H1 (cell line): ENCODE measurements around the gene OVOL3. TPM values are rescaled to one million over a fixed set of nuclear protein-coding genes. Genes with fewer than 3 reads are reported as not detected.

Experiments used
- CTCF ChIA-PET: fragments of 300-600 bp; sonication (Branson Sonifier 250); formaldehyde crosslinking; loops from one replicate; lab custom pipeline; 2021; ENCODE audit not compliant: partially characterized antibody; lab: Charles Lee
- POLR2A ChIA-PET: fragments of 300-600 bp; sonication (Branson Sonifier 250); formaldehyde crosslinking; loops from one replicate; lab custom pipeline; 2021; ENCODE audit warnings: inconsistent platforms; ENCODE audit not compliant: partially characterized antibody; lab: Charles Lee
- DNase-seq, 2 experiments: peaks; one replicate each; pipeline versions ENCODE4 v3.0.0 to v3.0.0-alpha.2; 2010 to 2022; ENCODE audit warnings: low spot score in 2 of 2, low read depth in 1 of 2, mixed read lengths in 1 of 2
- FAIRE-seq: peaks from 2 replicates; lab custom pipeline; 2011; peaks lifted over from hg19 to GRCh38; lab: Jason Lieb, UNC
- H2AFZ ChIP-seq: 2 replicates; pipeline ENCODE4 v1.8.1; 2012; ENCODE audit warnings: low read length, inconsistent platforms
- H2AK5ac ChIP-seq: 2 replicates; pipeline ENCODE4 v1.6.1; 2013; ENCODE audit warnings: low read depth, low read length
- H2BK120ac ChIP-seq: replicated peaks from 2 replicates; pipeline ENCODE3; 2013; ENCODE audit warnings: low read depth, low read length, inconsistent platforms
- H2BK12ac ChIP-seq: 2 replicates; pipeline ENCODE4 v1.6.1; 2013; ENCODE audit warnings: low read depth, low read length
- H2BK15ac ChIP-seq: 2 replicates; pipeline ENCODE4 v1.6.1; 2013; ENCODE audit warnings: low read length
- H2BK20ac ChIP-seq: 2 replicates; pipeline ENCODE4 v1.6.1; 2013; ENCODE audit warnings: low read length
- H2BK5ac ChIP-seq: 2 replicates; pipeline ENCODE4 v1.6.1; 2013; ENCODE audit warnings: low read depth, low read length
- H3K14ac ChIP-seq: 2 replicates; pipeline ENCODE4 v1.6.1; 2013; ENCODE audit warnings: inconsistent platforms; ENCODE audit not compliant: insufficient read length
- H3K18ac ChIP-seq: 2 replicates; pipeline ENCODE4 v1.6.1; 2013; ENCODE audit warnings: low read length; ENCODE audit errors: extremely low read depth
- H3K23ac ChIP-seq: 2 replicates; pipeline ENCODE4 v1.6.1; 2013; ENCODE audit warnings: inconsistent platforms; ENCODE audit not compliant: insufficient read length
- H3K23me2 ChIP-seq: 2 replicates; pipeline ENCODE4 v1.6.1; 2013; ENCODE audit warnings: low read depth, low read length
- H3K27ac ChIP-seq: 2 replicates; pipeline ENCODE4 v1.6.1; 2011; ENCODE audit warnings: low read depth, low read length, inconsistent platforms
- H3K27me3 ChIP-seq, 4 experiments: replicated peaks in 1 of 4; 1 replicate in 1 of 4; 2 replicates in 3 of 4; pipeline versions ENCODE4 v1.6.1 to v1.8.1; 2011 to 2013; ENCODE audit warnings: low read length in 3 of 4, mild to moderate bottlenecking in 3 of 4, inconsistent platforms in 2 of 4, mixed read lengths in 2 of 4, moderate library complexity in 1 of 4; ENCODE audit not compliant: control insufficient read depth in 3 of 4, insufficient read depth in 3 of 4; ENCODE audit errors: extremely low read depth in 1 of 4
- H3K36me3 ChIP-seq, 4 experiments: 2 replicates each; pipeline versions ENCODE4 v1.6.1 to v1.8.1; 2011 to 2013; ENCODE audit warnings: mild to moderate bottlenecking in 4 of 4, low read length in 3 of 4, moderate library complexity in 2 of 4, control low read depth in 1 of 4, inconsistent platforms in 1 of 4; ENCODE audit not compliant: insufficient read depth in 4 of 4, control insufficient read depth in 2 of 4
- H3K4ac ChIP-seq: replicated peaks from 2 replicates; pipeline ENCODE3; 2013; ENCODE audit warnings: low read length, low read depth, mixed read lengths, inconsistent platforms; ENCODE audit not compliant: insufficient read length
- H3K4me1 ChIP-seq, 4 experiments: replicated peaks in 1 of 4; 1 replicate in 1 of 4; 2 replicates in 3 of 4; pipeline versions ENCODE4 v1.6.1 to v1.8.1; 2011 to 2013; ENCODE audit warnings: low read length in 3 of 4, inconsistent platforms in 2 of 4, mixed read lengths in 1 of 4; ENCODE audit not compliant: insufficient read depth in 4 of 4, control insufficient read depth in 3 of 4
- H3K4me2 ChIP-seq, 2 experiments: 2 replicates each; pipeline versions ENCODE4 v1.6.1 to v1.8.1; 2011 to 2013; ENCODE audit warnings: low read depth in 2 of 2, low read length in 2 of 2, control low read depth in 1 of 2, inconsistent platforms in 1 of 2, mild to moderate bottlenecking in 1 of 2; ENCODE audit not compliant: insufficient read depth in 1 of 2
- H3K4me3 ChIP-seq, 4 experiments: fragments of 200-600, 300-600 bp in 1 of 4; sonication (generic), shearing (Covaris generic), sonication (Bioruptor Twin) in 1 of 4; 2 replicates each; pipeline versions ENCODE4 v1.5.1 to v1.8.1; 2011 to 2016; ENCODE audit warnings: low read length in 4 of 4, low read depth in 3 of 4, control low read depth in 2 of 4, inconsistent platforms in 2 of 4, mild to moderate bottlenecking in 2 of 4, mixed read lengths in 1 of 4, moderate library complexity in 1 of 4; ENCODE audit not compliant: insufficient read depth in 2 of 4; ENCODE audit errors: extremely low read depth in 1 of 4
- H3K56ac ChIP-seq: replicated peaks from 2 replicates; pipeline ENCODE3; 2013; ENCODE audit warnings: low read depth, mild to moderate bottlenecking, mixed read lengths, low read length, inconsistent platforms; ENCODE audit not compliant: insufficient read length
- H3K79me1 ChIP-seq: 2 replicates; pipeline ENCODE4 v1.6.1; 2013; ENCODE audit warnings: low read depth, low read length, control low read depth
- H3K79me2 ChIP-seq, 2 experiments: 2 replicates each; pipeline versions ENCODE4 v1.6.1 to v1.8.1; 2012 to 2013; ENCODE audit warnings: low read length in 2 of 2, mild to moderate bottlenecking in 2 of 2, inconsistent platforms in 1 of 2; ENCODE audit not compliant: insufficient read depth in 2 of 2, control insufficient read depth in 1 of 2
- H3K9ac ChIP-seq, 4 experiments: replicated peaks in 1 of 4; 1 replicate in 1 of 4; 2 replicates in 3 of 4; pipeline versions ENCODE4 v1.6.1 to v1.8.1; 2011 to 2013; ENCODE audit warnings: low read depth in 3 of 4, low read length in 3 of 4, control low read depth in 2 of 4, mild to moderate bottlenecking in 2 of 4, moderate library complexity in 2 of 4, inconsistent platforms in 1 of 4; ENCODE audit errors: extremely low read depth in 1 of 4
- H3K9me3 ChIP-seq, 2 experiments: 2 replicates each; pipeline versions ENCODE4 v1.6.1 to v1.8.1; 2012 to 2013; ENCODE audit warnings: mild to moderate bottlenecking in 2 of 2, moderate library complexity in 2 of 2, control low read depth in 1 of 2, inconsistent platforms in 1 of 2, low read depth in 1 of 2, low read length in 1 of 2, mixed read lengths in 1 of 2; ENCODE audit not compliant: insufficient read depth in 2 of 2
- H4K20me1 ChIP-seq, 2 experiments: replicated peaks in 1 of 2; 2 replicates each; pipeline versions ENCODE3 to v1.8.1; 2011 to 2013; ENCODE audit warnings: inconsistent platforms in 2 of 2, low read length in 2 of 2, mild to moderate bottlenecking in 1 of 2; ENCODE audit not compliant: insufficient read depth in 2 of 2, control insufficient read depth in 1 of 2
- H4K5ac ChIP-seq: 2 replicates; pipeline ENCODE4 v1.6.1; 2013; ENCODE audit warnings: low read length, low read depth, mixed read lengths, inconsistent platforms; ENCODE audit not compliant: insufficient read length
- H4K8ac ChIP-seq: 2 replicates; pipeline ENCODE4 v1.8.0; 2013; ENCODE audit warnings: mild to moderate bottlenecking, moderate library complexity, low read length, inconsistent platforms; ENCODE audit not compliant: insufficient read depth; ENCODE audit errors: extremely low read depth
- H4K91ac ChIP-seq: replicated peaks from 2 replicates; pipeline ENCODE3; 2013; ENCODE audit warnings: low read length, mixed read lengths, inconsistent platforms; ENCODE audit not compliant: insufficient read length
- ASH2L ChIP-seq: fragments of 200-600, 300-600 bp; sonication (generic); IDR thresholded peaks from one replicate; pipeline ENCODE4 v1.7.1; 2017; ENCODE audit warnings: low read length
- BACH1 ChIP-seq: IDR thresholded peaks from 2 replicates; pipeline ENCODE4 v1.6.1; 2012; ENCODE audit warnings: low read length, improper control_type of control experiment
- HDAC2 ChIP-seq, 2 experiments: fragments of 300-600 bp in 1 of 2; sonication (generic) in 1 of 2; IDR thresholded peaks; 2 replicates each; pipeline ENCODE4 v1.6.1; 2011 to 2012; ENCODE audit warnings: low read depth in 2 of 2, low read length in 2 of 2, mild to moderate bottlenecking in 2 of 2, moderate library complexity in 2 of 2, borderline replicate concordance in 1 of 2, inconsistent platforms in 1 of 2
- JUND ChIP-seq: IDR thresholded peaks from 2 replicates; pipeline ENCODE4 v1.6.1; 2011; ENCODE audit warnings: mild to moderate bottlenecking, improper control_type of control experiment, low read length
- KDM1A ChIP-seq: fragments of 200-600, 300-600 bp; sonication (generic); IDR thresholded peaks from 2 replicates; pipeline ENCODE4 v1.7.1; 2016; ENCODE audit warnings: mild to moderate bottlenecking, low read length, borderline replicate concordance
- RBBP5 ChIP-seq: IDR thresholded peaks from 2 replicates; pipeline ENCODE4 v1.7.1; 2012; ENCODE audit warnings: low read depth, mild to moderate bottlenecking, inconsistent platforms, low read length, moderate library complexity, borderline replicate concordance
- SIN3A ChIP-seq, 2 experiments: IDR thresholded peaks in 1 of 2; conservative IDR thresholded peaks in 1 of 2; 2 replicates each; pipeline ENCODE4 v1.6.1; 2011 to 2012; ENCODE audit warnings: low read length in 2 of 2, improper control_type of control experiment in 1 of 2, low read depth in 1 of 2, mild to moderate bottlenecking in 1 of 2
- SP1 ChIP-seq: IDR thresholded peaks from 2 replicates; pipeline ENCODE4 v1.6.1; 2011; ENCODE audit warnings: low read depth, low read length
- TAF1 ChIP-seq: IDR thresholded peaks from 2 replicates; pipeline ENCODE4 v1.6.1; 2011; ENCODE audit warnings: mild to moderate bottlenecking, low read depth, low read length
- TAF7 ChIP-seq: optimal IDR thresholded peaks from 2 replicates; pipeline ENCODE3; 2011; ENCODE audit warnings: low read depth, mild to moderate bottlenecking, inconsistent platforms, low read length, moderate library complexity, borderline replicate concordance
- TCF12 ChIP-seq: IDR thresholded peaks from 2 replicates; pipeline ENCODE4 v1.6.1; 2011; ENCODE audit warnings: low read depth, mild to moderate bottlenecking, low read length
- YY1 ChIP-seq: IDR thresholded peaks from 2 replicates; pipeline ENCODE4 v1.6.1; 2011; ENCODE audit warnings: low read depth, mild to moderate bottlenecking, low read length
- WGBS, 2 experiments: shearing (Covaris generic) in 1 of 2; methylation state at CpG; one replicate each; pipeline versions ENCODE4 v1.1.6 to v1.1.7; 2013 to 2015; ENCODE audit warnings: low lambda C conversion rate in 2 of 2, mixed read lengths in 2 of 2, inconsistent platforms in 1 of 2, low coverage in 1 of 2, missing lambda C conversion rate in 1 of 2; ENCODE audit not compliant: insufficient replicate concordance in 2 of 2, insufficient coverage in 1 of 2, insufficient read length in 1 of 2; ENCODE audit errors: extremely low coverage in 1 of 2, missing lambda C conversion rate in 1 of 2; 5-methylcytosine and 5-hydroxymethylcytosine counted together
- polyA plus RNA-seq, 7 experiments: library from polyadenylated mRNA; depleted of rRNA in 3 of 7; stranded (reverse) in 5 of 7; unstranded in 2 of 7; fragments of >200 nt in 5 of 7; fragments of 200-250 nt in 2 of 7; gene quantifications; 1 replicate in 5 of 7; 2 replicates in 1 of 7; 4 replicates in 1 of 7; pipeline versions ENCODE4 v1.2.1 to v1.2.3, GENCODE V29; 2011 to 2013; ENCODE audit warnings: missing spikeins in 2 of 7, mixed read lengths in 2 of 7
- total RNA-seq: library from RNA; stranded (reverse); fragmentation: NEBNext Ultra II Directional; extraction: Animal tissue kit (Norgen Biotek cat#: 25700); gene quantifications from 2 replicates; pipeline ENCODE4 v1.2.1, GENCODE V29; 2021

Gene OVOL3
- total and polyA plus RNA-seq, 2 of the 8 experiments (the other 6 are each of a cell fraction or from before 2014, with no cell fraction given), result 0.45 TPM; not detected in 1

GRCh38 chr19:36103040-36103626, 7.8 kb upstream of the OVOL3 start:
- Histone ChIP-seq H3K14ac (no peak overlapping the region), H4K91ac (no peak overlapping the region), H2BK20ac (no peak overlapping the region), H3K4me2 (no peak overlapping the region), H2AK5ac (no peak overlapping the region), H2BK5ac (no peak overlapping the region), H3K27me3 (no peaks in the 10 kb centered on the region), H3K4me3 (no peak overlapping the region), H3K27ac (no peak overlapping the region), H2BK120ac (no peak overlapping the region), H3K56ac (no peak overlapping the region), H3K18ac (no peak overlapping the region), H3K4ac (no peak overlapping the region)
- whole genome bisulfite sequencing, 2 experiments, result 86% methylated on average over 20 of the region's 24 CpGs; no CpG with 5 or more reads in 1 of the 2 experiments
- FAIRE-seq, result no peak
- no peak for TF ChIP-seq TCF12
- no peak for TF ChIP-seq JUND
- no peak for TF ChIP-seq KDM1A
- TF ChIP-seq TAF7, result no peak
- TF ChIP-seq YY1, result no peak
- no peak for TF ChIP-seq BACH1
- no peak for TF ChIP-seq SP1
- TF ChIP-seq TAF1, result no peak
- no peak for TF ChIP-seq SIN3A (conservative IDR thresholded peaks at IDR 0.05 in 1 of 2, IDR thresholded peaks at IDR 0.05 in 1 of 2; ENCODE audit: low read depth in 1 of 2, low read length in 2 of 2)
- no peak for TF ChIP-seq HDAC2 (IDR thresholded peaks at IDR 0.05; ENCODE audit: borderline replicate concordance in 1 of 2, low read depth in 2 of 2, low read length in 2 of 2)
- TF ChIP-seq ASH2L, result no peak
- TF ChIP-seq RBBP5, result no peak
- TF ChIP-seq, all 59 proteins: peak for 0
- no peaks in the 10 kb centered on the region for H3K79me1 ChIP-seq
- no peak overlapping the region for H4K5ac ChIP-seq
- peaks cover 13 to 57% (median 45%) of the 10 kb centered on the region in 4 experiments for H3K36me3 ChIP-seq
- no peak overlapping the region for H2BK15ac ChIP-seq
- peaks cover 0 to 3% of the 10 kb centered on the region in 2 experiments for H4K20me1 ChIP-seq
- H3K79me2 ChIP-seq, result no peaks in the 10 kb centered on the region
- H3K9ac ChIP-seq, result no peak overlapping the region
- H3K23me2 ChIP-seq, result no peaks in the 10 kb centered on the region
- no peak overlapping the region for H3K23ac ChIP-seq
- H2AFZ ChIP-seq, result no peak overlapping the region
- peak overlapping the region; percentile 1; the same call in 1 of the 2 replicates for H4K8ac ChIP-seq
- ChIA-PET CTCF (interaction anchor here (1.0 kb wide), 1 partner anchor 37 kb away, joined by 4 read pairs; no protein-coding TSS in a partner anchor), POLR2A (interaction anchor here (1.3 to 4.4 kb wide), 6 partner anchors 8 to 49 kb away, joined by 3 to 18 read pairs (median 5); partner anchors contain the start of genes OVOL3, POLR2I, TBCB and THAP8)
- DNase-seq, result no peak
- no peak overlapping the region for H2BK12ac ChIP-seq
- no peaks in the 10 kb centered on the region for H3K9me3 ChIP-seq
- peaks cover 0 to 3% (median under 1%) of the 10 kb centered on the region in 4 experiments; a peak in 3 of 7 replicates for H3K4me1 ChIP-seq
